ENCODE measurements around the gene TPRN. TPM values are rescaled to one million over a fixed set of nuclear protein-coding genes. Genes with fewer than 3 reads are reported as not detected.

TPRN gene
- total RNA-seq, 1 experiment from 2014 or later, result 24.9 TPM

DNA sequence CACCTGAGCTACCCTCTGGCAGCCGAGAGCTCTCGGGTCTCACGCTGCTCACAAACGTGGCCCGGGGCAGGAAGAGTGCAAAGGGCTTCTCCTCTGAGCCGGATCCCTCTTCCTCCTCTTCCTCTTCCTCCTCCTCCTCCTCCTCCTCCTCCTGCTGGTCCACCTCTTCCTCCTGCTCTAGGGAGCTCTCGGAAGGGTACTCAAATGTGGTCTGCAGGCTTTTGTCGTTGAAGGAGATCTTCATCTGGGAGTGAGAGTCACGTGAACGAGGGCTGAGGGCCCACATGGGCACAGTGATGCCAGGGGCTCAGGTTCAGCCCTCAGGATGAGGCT, 8.1 kb downstream of the TPRN start:
- Histone ChIP-seq H3K4me1 (ENCODE audit: control insufficient read depth in 1 of 2, insufficient read depth in 2 of 2, low read length in 2 of 2) (peaks cover 26 to 42% of the 10 kb centered on the region in 2 experiments), H2AFZ (ENCODE audit: low read depth, low read length, poor library complexity, severe bottlenecking) (no peak overlapping the region), H3K9me3 (ENCODE audit: control insufficient read depth in 1 of 2, insufficient read depth in 1 of 2, low read depth in 1 of 2, low read length in 2 of 2) (no peaks in the 10 kb centered on the region), H3K9ac (ENCODE audit: low read length) (no peak overlapping the region), H3K27ac (ENCODE audit: low read depth, low read length) (no peak overlapping the region), H3K4me2 (ENCODE audit: low read length) (no peak overlapping the region), H3K36me3 (ENCODE audit: control insufficient read depth in 1 of 2, insufficient read depth in 2 of 2, low read length in 2 of 2) (peaks cover 0 to 7% of the 10 kb centered on the region in 2 experiments; a peak in 1 of 4 replicates), H3K27me3 (ENCODE audit: insufficient read depth, low read length) (no peaks in the 10 kb centered on the region), H3K79me2 (ENCODE audit: insufficient read depth, low read length) (peaks cover 39% of the 10 kb centered on the region), H4K20me1 (ENCODE audit: insufficient read depth) (no peaks in the 10 kb centered on the region), H3K9me2 (ENCODE audit: insufficient read depth) (no peaks in the 10 kb centered on the region), H3K4me3 (replicated peaks in 1 of 2; ENCODE audit: low read depth in 1 of 2, low read length in 2 of 2) (no peak overlapping the region)
- ChIA-PET CTCF (no interaction called here), POLR2A (no interaction called here), RAD21 (ENCODE audit: low non-redundant PET in 1 of 2, low total read pairs in 2 of 2, uncharacterized antibody in 2 of 2, unreplicated experiment in 2 of 2) (no interaction called here)
- DNase-seq (ENCODE audit: low read depth, low spot score) (no peak), ATAC-seq (no peak)
- intact Hi-C loops (cut with micrococcal nuclease), result no loop called here
- TF ChIP-seq JUND (IDR thresholded peaks at IDR 0.05) (no peak), RAD21 (IDR thresholded peaks at IDR 0.05; ENCODE audit: low read depth) (no peak), POLR2AphosphoS5 (IDR thresholded peaks at IDR 0.05; ENCODE audit: low read depth, low read length) (no peak), TCF7L2 (IDR thresholded peaks at IDR 0.05; ENCODE audit: borderline replicate concordance, extremely low read depth, insufficient read depth, insufficient read length) (no peak)
- no TSS peak for BruUV-seq (replicated peaks)

GRCh38 chr9:137191691-137192447, 8.7 kb downstream of the TPRN start:
- BruUV-seq (replicated peaks), result no TSS peak
- Histone ChIP-seq H3K9me3 (ENCODE audit: control insufficient read depth in 1 of 2, insufficient read depth in 1 of 2, low read depth in 1 of 2, low read length in 2 of 2) (no peaks in the 10 kb centered on the region), H3K4me2 (ENCODE audit: low read length) (no peak overlapping the region), H3K9me2 (ENCODE audit: insufficient read depth) (no peaks in the 10 kb centered on the region), H3K4me3 (replicated peaks in 1 of 2; ENCODE audit: low read depth in 1 of 2, low read length in 2 of 2) (no peak overlapping the region), H3K27ac (ENCODE audit: low read depth, low read length) (no peak overlapping the region), H3K27me3 (ENCODE audit: insufficient read depth, low read length) (no peaks in the 10 kb centered on the region), H4K20me1 (ENCODE audit: insufficient read depth) (no peaks in the 10 kb centered on the region), H3K36me3 (ENCODE audit: control insufficient read depth in 1 of 2, insufficient read depth in 2 of 2, low read length in 2 of 2) (peaks cover 0 to 12% of the 10 kb centered on the region in 2 experiments; a peak in 1 of 4 replicates), H2AFZ (ENCODE audit: low read depth, low read length, poor library complexity, severe bottlenecking) (no peak overlapping the region), H3K79me2 (ENCODE audit: insufficient read depth, low read length) (peaks cover 44% of the 10 kb centered on the region), H3K4me1 (ENCODE audit: control insufficient read depth in 1 of 2, insufficient read depth in 2 of 2, low read length in 2 of 2) (peaks cover 31 to 48% of the 10 kb centered on the region in 2 experiments), H3K9ac (ENCODE audit: low read length) (no peak overlapping the region)
- ATAC-seq (no peak), DNase-seq (ENCODE audit: low read depth, low spot score) (no peak)
- intact Hi-C loops (cut with micrococcal nuclease), result no loop called here
- ChIA-PET RAD21 (ENCODE audit: low non-redundant PET in 1 of 2, low total read pairs in 2 of 2, uncharacterized antibody in 2 of 2, unreplicated experiment in 2 of 2) (no interaction called here), POLR2A (no interaction called here), CTCF (no interaction called here)
- TF ChIP-seq ZFX (IDR thresholded peaks at IDR 0.05) (no peak), CEBPB (IDR thresholded peaks at IDR 0.05; ENCODE audit: low read depth) (no peak), ZNF274 (IDR thresholded peaks at IDR 0.05; ENCODE audit: low read depth, low read length) (no peak), SRF (IDR thresholded peaks at IDR 0.05; ENCODE audit: low read depth) (no peak), ZBTB33 (IDR thresholded peaks at IDR 0.05; ENCODE audit: extremely low read depth, insufficient replicate concordance, low read length) (no peak), RAD21 (IDR thresholded peaks at IDR 0.05; ENCODE audit: low read depth) (no peak), TCF7L2 (IDR thresholded peaks at IDR 0.05; ENCODE audit: borderline replicate concordance, extremely low read depth, insufficient read depth, insufficient read length) (no peak), FOSL1 (IDR thresholded peaks at IDR 0.05; ENCODE audit: low read depth) (no peak), EGR1 (IDR thresholded peaks at IDR 0.05; ENCODE audit: low read depth) (no peak), POLR2AphosphoS5 (IDR thresholded peaks at IDR 0.05; ENCODE audit: low read depth, low read length) (no peak), ELF1 (IDR thresholded peaks at IDR 0.05; ENCODE audit: borderline replicate concordance, low read depth) (no peak), JUND (IDR thresholded peaks at IDR 0.05) (no peak), CBX3 (IDR thresholded peaks at IDR 0.05; ENCODE audit: low read depth) (no peak)
- TF ChIP-seq, protein P1, sequence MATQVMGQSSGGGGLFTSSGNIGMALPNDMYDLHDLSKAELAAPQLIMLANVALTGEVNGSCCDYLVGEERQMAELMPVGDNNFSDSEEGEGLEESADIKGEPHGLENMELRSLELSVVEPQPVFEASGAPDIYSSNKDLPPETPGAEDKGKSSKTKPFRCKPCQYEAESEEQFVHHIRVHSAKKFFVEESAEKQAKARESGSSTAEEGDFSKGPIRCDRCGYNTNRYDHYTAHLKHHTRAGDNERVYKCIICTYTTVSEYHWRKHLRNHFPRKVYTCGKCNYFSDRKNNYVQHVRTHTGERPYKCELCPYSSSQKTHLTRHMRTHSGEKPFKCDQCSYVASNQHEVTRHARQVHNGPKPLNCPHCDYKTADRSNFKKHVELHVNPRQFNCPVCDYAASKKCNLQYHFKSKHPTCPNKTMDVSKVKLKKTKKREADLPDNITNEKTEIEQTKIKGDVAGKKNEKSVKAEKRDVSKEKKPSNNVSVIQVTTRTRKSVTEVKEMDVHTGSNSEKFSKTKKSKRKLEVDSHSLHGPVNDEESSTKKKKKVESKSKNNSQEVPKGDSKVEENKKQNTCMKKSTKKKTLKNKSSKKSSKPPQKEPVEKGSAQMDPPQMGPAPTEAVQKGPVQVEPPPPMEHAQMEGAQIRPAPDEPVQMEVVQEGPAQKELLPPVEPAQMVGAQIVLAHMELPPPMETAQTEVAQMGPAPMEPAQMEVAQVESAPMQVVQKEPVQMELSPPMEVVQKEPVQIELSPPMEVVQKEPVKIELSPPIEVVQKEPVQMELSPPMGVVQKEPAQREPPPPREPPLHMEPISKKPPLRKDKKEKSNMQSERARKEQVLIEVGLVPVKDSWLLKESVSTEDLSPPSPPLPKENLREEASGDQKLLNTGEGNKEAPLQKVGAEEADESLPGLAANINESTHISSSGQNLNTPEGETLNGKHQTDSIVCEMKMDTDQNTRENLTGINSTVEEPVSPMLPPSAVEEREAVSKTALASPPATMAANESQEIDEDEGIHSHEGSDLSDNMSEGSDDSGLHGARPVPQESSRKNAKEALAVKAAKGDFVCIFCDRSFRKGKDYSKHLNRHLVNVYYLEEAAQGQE (IDR thresholded peaks at IDR 0.05; ENCODE audit: low read depth), result no peak
- TF ChIP-seq, protein P2, sequence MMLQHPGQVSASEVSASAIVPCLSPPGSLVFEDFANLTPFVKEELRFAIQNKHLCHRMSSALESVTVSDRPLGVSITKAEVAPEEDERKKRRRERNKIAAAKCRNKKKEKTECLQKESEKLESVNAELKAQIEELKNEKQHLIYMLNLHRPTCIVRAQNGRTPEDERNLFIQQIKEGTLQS (IDR thresholded peaks at IDR 0.05), result no peak
